ENCODE measurements around the gene FITM1.

The FITM1 gene

GRCh38 chr14:24135834-24136683, 5.6 kb downstream of the FITM1 start, which contains the start of gene PSME1:
PSME1 (plus strand) TSS chr14:24136194; CDS start chr14:24136263, 69 bp downstream.
- peaks cover 46% of the 10 kb centered on the region for H3K4me1 Mint-ChIP-seq
- ATAC-seq (ENCODE audit: low read depth) (peak; percentile 90), DNase-seq (ENCODE audit: low spot score in 2 of 2) (peak; percentile 95)
- H3K27me3 Mint-ChIP-seq = no peaks in the 10 kb centered on the region
- H3K27ac Mint-ChIP-seq = peak within 1 kb of the TSS; percentile 98
- H3K36me3 Mint-ChIP-seq = peaks cover 22% of the 10 kb centered on the region
- peak within 1 kb of the TSS; percentile 92 for H3K4me3 Mint-ChIP-seq
- H3K9me3 Mint-ChIP-seq = no peaks in the 10 kb centered on the region

DNA sequence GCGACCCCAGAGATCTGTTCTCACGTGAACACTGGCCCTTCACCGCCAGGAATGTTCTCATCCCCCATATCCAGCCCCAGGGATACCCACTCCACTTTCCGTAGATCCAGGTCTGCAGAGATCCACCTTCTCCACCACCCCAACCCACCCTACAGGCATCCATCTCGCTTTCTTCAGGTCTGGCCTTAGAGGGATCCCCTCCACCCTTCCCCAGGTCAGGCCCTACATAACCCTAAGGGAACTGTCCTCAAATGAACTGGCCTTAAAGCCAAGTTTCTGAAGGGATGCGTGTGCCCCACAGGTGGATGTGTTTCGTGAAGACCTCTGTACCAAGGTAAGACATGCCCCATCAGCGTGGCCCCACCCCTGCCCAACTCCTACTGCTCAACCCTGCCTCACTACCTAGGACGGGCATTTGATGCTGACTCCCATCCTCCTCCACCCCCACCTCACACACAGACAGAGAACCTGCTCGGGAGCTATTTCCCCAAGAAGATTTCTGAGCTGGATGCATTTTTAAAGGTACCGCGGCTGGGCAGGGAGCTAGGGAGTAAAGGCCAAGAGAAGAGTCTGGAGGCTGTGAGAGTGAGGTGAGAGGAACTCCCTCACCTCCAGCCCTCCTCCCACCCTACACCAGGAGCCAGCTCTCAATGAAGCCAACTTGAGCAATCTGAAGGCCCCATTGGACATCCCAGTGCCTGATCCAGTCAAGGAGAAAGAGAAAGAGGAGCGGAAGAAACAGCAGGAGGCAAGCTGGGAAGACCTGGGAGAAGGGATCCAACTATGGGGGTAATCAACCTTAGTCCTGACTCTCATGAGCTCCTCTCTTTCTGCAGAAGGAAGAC, 6.4 kb downstream of the FITM1 start:
- DNase-seq (ENCODE audit: low spot score in 2 of 2) = no peak

DNA sequence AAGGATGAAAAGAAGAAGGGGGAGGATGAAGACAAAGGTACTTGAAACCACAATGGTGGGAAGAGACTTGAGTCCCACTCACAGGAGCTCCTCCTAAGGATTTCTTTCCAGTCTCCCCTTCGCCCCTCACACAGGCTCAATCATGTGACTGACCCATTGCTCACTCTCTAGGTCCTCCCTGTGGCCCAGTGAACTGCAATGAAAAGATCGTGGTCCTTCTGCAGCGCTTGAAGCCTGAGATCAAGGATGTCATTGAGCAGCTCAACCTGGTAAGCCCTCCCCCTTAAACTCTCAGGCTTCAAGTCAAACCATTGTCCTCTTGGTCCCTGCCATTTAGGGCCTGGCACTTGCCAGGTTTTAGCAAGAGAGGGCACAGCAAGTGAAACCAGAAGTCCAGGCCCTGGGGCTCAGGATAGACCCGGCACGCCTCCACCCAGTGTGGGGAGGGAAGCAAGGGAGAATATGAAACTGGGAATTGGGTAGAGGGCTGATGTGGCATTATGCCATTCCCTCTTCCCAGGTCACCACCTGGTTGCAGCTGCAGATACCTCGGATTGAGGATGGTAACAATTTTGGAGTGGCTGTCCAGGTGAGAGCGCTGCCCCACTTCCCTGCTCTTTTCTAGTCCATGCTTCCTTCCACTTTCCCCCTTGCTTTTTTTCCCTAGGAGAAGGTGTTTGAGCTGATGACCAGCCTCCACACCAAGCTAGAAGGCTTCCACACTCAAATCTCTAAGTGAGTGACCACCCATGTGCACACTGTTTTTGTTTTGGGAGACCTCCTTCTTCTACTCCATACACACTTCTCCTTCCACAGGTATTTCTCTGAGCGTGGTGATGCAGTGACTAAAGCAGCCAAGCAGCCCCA, 7.3 kb downstream of the FITM1 start:
- peak overlapping the region; percentile 44 for H3K4me3 Mint-ChIP-seq
- no peaks in the 10 kb centered on the region for H3K27me3 Mint-ChIP-seq
- H3K36me3 Mint-ChIP-seq = peaks cover 20% of the 10 kb centered on the region
- no peaks in the 10 kb centered on the region for H3K9me3 Mint-ChIP-seq
- DNase-seq (ENCODE audit: low spot score in 2 of 2) (no peak), ATAC-seq (ENCODE audit: low read depth) (no peak)
- peaks cover 42% of the 10 kb centered on the region for H3K4me1 Mint-ChIP-seq
- H3K27ac Mint-ChIP-seq = no peak overlapping the region

More for the DNA sequence above, 6.4 kb downstream of the FITM1 start:
- Mint-ChIP-seq H3K27me3 (no peaks in the 10 kb centered on the region), H3K27ac (peak overlapping the region; percentile 98), H3K4me1 (peaks cover 45% of the 10 kb centered on the region), H3K4me3 (peak overlapping the region; percentile 92), H3K36me3 (peaks cover 20% of the 10 kb centered on the region), H3K9me3 (no peaks in the 10 kb centered on the region)
- no peak for ATAC-seq (ENCODE audit: low read depth)

DNA sequence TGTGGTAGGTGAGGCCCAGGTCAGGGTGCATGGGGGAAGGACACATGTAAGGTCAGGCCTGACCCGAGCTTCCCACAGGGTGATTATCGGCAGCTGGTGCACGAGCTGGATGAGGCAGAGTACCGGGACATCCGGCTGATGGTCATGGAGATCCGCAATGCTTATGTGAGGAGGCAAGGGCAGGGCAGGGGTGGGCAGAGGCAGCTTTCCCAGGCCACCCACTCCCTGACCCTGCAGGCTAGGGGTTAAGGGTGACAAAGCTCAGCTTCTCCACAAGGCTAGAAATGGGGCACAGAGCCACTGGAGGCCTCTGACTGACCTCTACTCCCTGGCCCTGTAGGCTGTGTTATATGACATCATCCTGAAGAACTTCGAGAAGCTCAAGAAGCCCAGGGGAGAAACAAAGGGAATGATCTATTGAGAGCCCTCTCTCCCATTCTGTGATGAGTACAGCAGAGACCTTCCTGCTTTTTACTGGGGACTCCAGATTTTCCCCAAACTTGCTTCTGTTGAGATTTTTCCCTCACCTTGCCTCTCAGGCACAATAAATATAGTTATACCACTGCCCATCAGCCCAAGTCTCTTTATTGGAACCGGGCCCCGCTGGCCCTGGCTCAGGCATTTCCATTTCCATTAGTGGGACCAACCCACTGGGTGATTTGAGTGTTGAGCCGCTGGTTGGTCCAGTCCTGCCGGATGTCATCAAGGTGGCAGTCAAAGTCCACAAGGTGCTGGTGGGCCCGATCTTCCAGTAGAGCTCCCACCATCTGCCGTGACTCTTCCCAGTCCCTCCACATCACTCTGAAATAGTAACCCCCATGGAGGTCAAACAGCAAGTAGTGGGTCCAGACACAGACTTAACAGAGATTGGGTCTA, 8.2 kb downstream of the FITM1 start:
- peaks cover 24% of the 10 kb centered on the region for H3K36me3 Mint-ChIP-seq
- ATAC-seq (ENCODE audit: low read depth) = no peak
- peaks cover 43% of the 10 kb centered on the region for H3K4me1 Mint-ChIP-seq
- H3K27me3 Mint-ChIP-seq = no peaks in the 10 kb centered on the region
- peak overlapping the region; percentile 22 for H3K27ac Mint-ChIP-seq
- peak overlapping the region; percentile 41 for H3K4me3 Mint-ChIP-seq
- no peak for DNase-seq (ENCODE audit: low spot score in 2 of 2)
- H3K9me3 Mint-ChIP-seq = no peaks in the 10 kb centered on the region

- Mint-ChIP-seq H3K27me3 (no peaks in the 10 kb centered on the region), H3K36me3 (peaks cover 27% of the 10 kb centered on the region), H3K4me3 (peak overlapping the region; percentile 41), H3K4me1 (peaks cover 46% of the 10 kb centered on the region), H3K9me3 (no peaks in the 10 kb centered on the region), H3K27ac (peak overlapping the region; percentile 22)
- DNase-seq (ENCODE audit: low spot score in 2 of 2) (no peak), ATAC-seq (ENCODE audit: low read depth) (no peak)
Observed at GRCh38 chr14:24139272-24139934, 8.9 kb downstream of the FITM1 start.

DNA sequence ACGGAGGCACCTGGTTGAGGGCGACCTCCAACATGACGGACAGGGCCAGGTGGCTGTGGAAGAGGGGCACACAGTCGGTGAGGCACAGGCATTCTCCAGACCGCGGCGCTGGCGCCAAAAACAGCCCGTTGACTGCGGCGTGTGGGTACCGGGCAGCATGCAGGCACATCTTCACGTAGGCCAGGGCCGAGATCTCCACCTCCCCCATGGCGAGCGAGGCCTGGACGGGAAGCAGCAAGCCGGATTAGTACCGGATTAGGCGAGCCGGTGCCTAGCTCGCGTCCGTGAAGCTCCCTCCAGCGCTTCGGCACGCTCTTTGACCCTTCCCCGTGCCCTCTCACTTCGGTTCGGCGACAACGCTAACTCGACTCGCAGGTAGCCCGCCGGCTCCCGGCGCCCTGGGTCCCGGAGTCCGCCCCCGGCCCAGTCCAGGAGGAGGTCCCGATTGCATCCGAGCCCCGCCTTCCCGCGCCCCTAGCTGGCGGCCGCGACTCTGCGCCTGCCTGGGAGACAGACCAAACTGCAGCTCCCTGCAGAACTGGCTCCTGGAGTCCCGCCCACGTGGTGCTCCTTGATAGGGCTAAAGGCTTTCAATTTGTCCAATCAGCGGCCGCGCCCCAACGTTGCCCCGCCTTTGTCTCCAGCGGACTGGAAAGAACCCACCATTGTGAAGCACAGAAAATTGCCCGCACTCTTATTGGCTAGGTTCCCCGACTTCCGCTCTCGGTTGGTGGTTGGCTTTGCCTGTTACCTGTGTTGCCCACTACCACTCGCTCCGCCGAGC, 10.8 kb downstream of the FITM1 start, which contains the start of gene EMC9:
TSS of gene EMC9 (minus strand) at position 495 of the 784 bp plus-strand sequence. CDS start at position 208, 287 bp downstream.
- DNase-seq (ENCODE audit: low spot score in 2 of 2) = peak; percentile 89 to 97
- peaks cover 53% of the 10 kb centered on the region for H3K4me1 Mint-ChIP-seq
- peak within 1 kb of the TSS; percentile 85 for H3K27ac Mint-ChIP-seq
- H3K9me3 Mint-ChIP-seq = no peaks in the 10 kb centered on the region
- peak within 1 kb of the TSS; percentile 87 for H3K4me3 Mint-ChIP-seq
- no peaks in the 10 kb centered on the region for H3K27me3 Mint-ChIP-seq
- ATAC-seq (ENCODE audit: low read depth) = peak; percentile 87
- peaks cover 31% of the 10 kb centered on the region for H3K36me3 Mint-ChIP-seq

DNA sequence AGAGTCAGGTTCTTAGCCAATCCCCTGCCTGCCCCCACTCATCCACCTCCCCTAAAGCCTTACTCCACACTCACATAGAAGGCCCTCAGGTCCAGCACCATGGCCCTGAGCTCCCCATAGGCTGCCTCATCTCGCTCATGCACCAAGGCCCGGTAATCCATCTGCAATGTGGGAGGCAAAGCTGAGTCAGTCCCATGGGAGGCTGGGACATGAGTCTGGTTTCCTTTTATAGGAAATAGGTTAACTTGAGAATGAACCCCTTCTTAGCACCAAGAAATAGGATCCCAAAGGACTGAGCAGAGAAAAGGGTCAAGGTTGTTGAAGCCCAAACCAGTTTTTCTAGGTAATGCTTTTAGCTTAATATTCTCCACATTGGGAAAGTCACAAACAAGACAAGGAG, 13.1 kb downstream of the FITM1 start:
- ATAC-seq (ENCODE audit: low read depth) (no peak), DNase-seq (ENCODE audit: low spot score in 2 of 2) (no peak)
- H3K9me3 Mint-ChIP-seq = no peaks in the 10 kb centered on the region
- no peak overlapping the region for H3K27ac Mint-ChIP-seq
- no peak overlapping the region for H3K4me3 Mint-ChIP-seq
- no peaks in the 10 kb centered on the region for H3K27me3 Mint-ChIP-seq
- H3K4me1 Mint-ChIP-seq = peaks cover 52% of the 10 kb centered on the region
- peaks cover 24% of the 10 kb centered on the region for H3K36me3 Mint-ChIP-seq

DNA sequence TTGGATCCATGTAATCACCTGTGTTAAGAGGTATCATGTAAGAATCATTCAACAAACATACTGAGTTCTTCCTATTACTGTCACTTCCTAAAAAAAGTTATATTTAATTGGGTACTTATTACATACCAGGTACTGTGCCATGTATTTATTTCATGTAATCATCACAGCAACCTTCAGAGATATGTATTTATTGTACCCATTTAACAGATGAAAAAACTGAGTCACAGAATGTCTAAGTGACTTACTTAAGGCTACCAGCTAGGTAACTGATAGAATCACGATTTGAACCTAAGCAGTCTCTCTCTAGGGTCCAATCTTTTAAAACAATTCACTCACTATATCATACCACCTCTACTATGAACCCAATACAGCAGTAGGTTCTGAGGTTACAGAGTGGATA, 14.0 kb downstream of the FITM1 start:
- Mint-ChIP-seq H3K9me3 (no peaks in the 10 kb centered on the region), H3K36me3 (peaks cover 16% of the 10 kb centered on the region), H3K27ac (peak overlapping the region; percentile 17), H3K4me1 (peaks cover 51% of the 10 kb centered on the region), H3K27me3 (no peaks in the 10 kb centered on the region), H3K4me3 (peak overlapping the region; percentile 5)
- ATAC-seq (ENCODE audit: low read depth) = no peak
- DNase-seq (ENCODE audit: low spot score in 2 of 2) = no peak

- ATAC-seq (ENCODE audit: low read depth) = no peak
- Mint-ChIP-seq H3K27me3 (no peaks in the 10 kb centered on the region), H3K9me3 (no peaks in the 10 kb centered on the region), H3K36me3 (peaks cover 14% of the 10 kb centered on the region), H3K4me1 (peaks cover 52% of the 10 kb centered on the region), H3K4me3 (peak overlapping the region; percentile 99), H3K27ac (peak overlapping the region; percentile 89)
- no peak for DNase-seq (ENCODE audit: low spot score in 2 of 2)
Observed at GRCh38 chr14:24145219-24145618, 14.8 kb downstream of the FITM1 start.

DNA sequence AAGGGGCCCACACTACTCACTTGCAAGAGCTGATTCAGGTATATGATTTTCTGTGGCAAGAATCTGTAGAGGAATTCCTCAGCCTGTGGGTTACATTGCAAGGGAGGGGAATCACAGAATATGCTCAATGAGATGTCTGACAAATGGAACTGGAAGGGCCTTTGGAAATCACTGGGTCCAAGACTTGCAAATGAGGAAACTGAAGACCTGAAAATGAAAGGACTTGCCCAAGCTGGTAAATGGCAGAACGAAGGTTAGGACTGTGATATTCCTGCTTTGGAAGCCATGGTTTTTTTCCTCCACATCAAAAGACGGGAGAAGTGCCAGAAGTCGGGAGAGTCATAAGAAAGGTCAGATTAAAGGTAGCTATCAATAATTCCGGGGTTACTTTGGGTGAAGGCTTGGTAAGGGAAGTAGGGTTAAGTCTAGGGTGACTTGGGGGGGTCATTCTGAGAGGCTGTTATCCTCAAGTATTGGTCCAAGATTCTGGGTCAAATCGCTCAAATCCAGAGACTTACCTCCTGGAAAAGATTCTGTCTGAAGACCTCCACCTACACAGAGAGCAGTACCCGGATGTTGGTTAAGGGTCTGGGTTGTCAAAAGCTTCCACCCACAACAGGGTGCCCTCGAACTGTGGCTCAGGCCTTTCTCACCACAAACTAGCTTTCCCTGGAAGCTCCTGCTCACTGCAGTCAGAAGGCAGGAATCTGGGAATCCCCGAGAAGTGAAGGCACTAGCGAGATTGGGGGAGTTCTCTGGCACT, 15.4 kb downstream of the FITM1 start:
- no peaks in the 10 kb centered on the region for H3K9me3 Mint-ChIP-seq
- no peak for DNase-seq (ENCODE audit: low spot score in 2 of 2)

GRCh38 chr14:24146453-24146977, 16.1 kb downstream of the FITM1 start, which contains the start of gene PSME2:
PSME2 (minus strand) TSS chr14:24146610; CDS start chr14:24146581, 29 bp downstream.
- Mint-ChIP-seq H3K4me1 (peaks cover 51% of the 10 kb centered on the region), H3K4me3 (peak within 1 kb of the TSS; percentile 99), H3K9me3 (no peaks in the 10 kb centered on the region), H3K27ac (peak within 1 kb of the TSS; percentile 89), H3K36me3 (peaks cover 22% of the 10 kb centered on the region), H3K27me3 (no peaks in the 10 kb centered on the region)
- ATAC-seq (ENCODE audit: low read depth) = peak; percentile 59
- DNase-seq (ENCODE audit: low spot score in 2 of 2) = peak in 1 of 2 donors; percentile 83

More for the DNA sequence above, 15.4 kb downstream of the FITM1 start:
- H3K27ac Mint-ChIP-seq = peak overlapping the region; percentile 89
- ATAC-seq (ENCODE audit: low read depth) = no peak
- H3K4me1 Mint-ChIP-seq = peaks cover 51% of the 10 kb centered on the region
- H3K36me3 Mint-ChIP-seq = peaks cover 19% of the 10 kb centered on the region
- H3K4me3 Mint-ChIP-seq = peak overlapping the region; percentile 99
- no peaks in the 10 kb centered on the region for H3K27me3 Mint-ChIP-seq
